NOMO-1 treated with DMSO at 0.1 percent for 48 hours (cell line): Measurements from ENCODE around the gene AAMDC.

Source experiments
- DNase-seq: peaks from one replicate; lab custom pipeline; 2025; ENCODE audit not compliant: unreplicated experiment; lab: John Stamatoyannopoulos, UW

Gene AAMDC

DNA sequence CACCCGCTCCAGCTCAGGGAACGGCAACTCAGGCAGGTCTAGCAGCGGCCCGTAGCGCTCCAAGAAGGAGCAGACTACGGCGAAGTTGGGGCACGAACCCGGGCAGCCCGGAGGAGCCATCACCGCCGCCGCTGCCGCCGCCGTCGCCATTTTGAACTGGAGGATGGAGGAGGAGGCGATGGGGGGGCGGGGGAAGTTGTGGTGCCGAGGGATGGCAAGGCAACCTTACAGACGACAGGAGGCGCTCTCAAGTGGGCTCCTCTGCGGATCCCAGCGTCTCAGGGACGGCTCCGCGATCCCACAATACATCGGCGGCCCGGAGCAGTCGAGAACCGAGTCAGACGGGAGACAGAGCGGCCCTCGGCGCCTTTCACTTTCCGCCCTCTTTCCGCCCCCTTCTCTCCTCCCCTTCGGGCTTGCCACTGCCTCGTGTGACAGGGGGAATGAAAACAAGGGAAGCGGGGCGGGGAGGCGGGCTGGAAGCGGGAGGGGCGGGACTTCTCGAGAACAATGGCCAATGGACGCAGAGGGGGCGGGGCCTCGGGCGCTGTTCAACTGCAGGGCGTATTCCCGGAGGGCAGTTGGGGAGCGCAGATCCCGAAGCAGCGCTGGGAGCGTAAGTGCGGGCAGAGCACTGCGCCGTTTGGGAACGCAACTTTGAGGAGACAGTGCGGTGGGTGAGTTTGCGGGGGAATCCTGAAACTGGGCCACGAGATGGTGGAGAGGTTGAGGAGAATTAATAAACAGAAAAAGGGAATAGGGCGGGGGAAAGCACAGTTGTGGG, at the start of gene AAMDC, which contains the start of gene RSF1:
Gene AAMDC, plus strand, starts transcription at position 580 of the 784 bp plus-strand sequence. CDS start 21,353 bp downstream, outside the sequence.
Gene RSF1, minus strand, starts transcription at position 158 of the 784 bp plus-strand sequence. Its CDS starts 8 bp downstream, at position 150.
- DNase-seq: peak; percentile 99

DNA sequence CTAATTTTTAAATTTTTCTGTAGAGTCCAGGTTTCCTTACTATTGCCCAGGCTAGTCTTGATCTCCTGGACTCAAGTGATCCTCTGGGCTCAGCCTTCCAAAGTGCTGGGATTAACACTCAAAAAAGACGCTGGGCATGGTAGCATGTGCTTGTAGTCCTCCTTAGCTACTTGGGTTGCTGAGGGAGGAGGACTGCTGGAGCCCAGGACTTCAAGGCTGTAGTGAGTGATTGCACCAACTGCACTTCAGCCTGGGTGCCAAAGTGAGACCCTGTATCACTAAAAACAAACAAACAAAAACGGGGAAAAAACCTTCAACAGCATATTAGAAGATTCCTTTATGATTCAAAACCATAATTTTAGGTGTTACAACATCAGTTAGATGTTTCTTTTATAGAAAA, 45.0 kb upstream of the AAMDC start:
- DNase-seq: no peak

DNA sequence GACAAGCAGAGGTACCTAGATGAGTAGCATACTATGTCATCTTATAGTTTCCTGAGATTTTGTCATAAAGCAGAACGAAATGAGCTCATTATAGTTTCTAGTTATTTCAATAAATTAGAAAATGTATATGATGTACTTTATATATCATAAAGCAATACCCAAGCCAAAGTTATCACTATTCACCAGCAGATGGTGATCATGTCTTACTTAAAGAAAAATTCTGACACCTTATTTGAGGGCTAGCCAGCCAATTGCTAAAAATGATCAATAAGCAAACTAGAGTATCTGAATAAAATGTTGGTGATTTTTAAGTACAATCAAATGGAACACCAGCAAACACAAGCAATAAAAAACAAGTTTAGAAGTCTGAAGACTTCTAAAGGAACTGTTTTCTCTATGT, 44.5 kb upstream of the AAMDC start:
- no peak for DNase-seq

DNA sequence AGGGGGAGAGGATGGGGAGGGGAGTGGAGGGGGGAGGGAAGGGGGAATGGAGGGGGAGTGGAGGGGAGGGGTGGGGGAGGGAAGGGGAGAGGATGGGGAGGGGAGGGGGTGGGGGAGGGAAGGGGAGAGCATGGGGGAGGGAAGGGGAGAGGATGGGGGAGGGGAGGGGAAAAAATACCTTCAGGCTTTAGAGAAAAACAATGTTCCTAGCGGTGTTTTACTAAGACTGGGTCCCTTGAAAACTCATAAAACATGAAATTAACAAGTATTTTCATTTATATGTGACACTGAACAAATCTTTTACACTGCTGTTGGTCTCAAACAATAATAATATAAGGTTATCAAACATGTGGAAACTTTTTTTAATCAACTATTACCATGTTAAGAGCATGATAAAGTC, 42.8 kb upstream of the AAMDC start:
- DNase-seq: no peak

DNA sequence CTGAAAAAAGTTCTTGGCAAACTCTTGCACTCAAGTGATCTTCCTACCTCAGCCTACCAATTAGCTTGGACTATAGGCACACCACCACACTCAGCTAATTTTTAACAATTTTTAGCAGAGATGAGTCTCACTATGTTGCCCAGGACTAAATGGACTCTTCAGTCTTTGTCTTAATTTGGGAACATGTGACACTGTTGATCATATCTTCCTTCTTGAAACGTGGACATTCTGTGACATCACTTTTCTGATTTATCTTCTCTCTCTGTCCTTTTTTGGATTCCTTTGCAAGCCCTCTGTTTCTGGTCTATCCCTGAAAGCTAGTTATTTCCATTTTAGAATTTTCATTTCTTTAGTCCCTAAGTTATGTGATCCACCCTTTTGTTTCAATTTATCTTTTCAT, 42.4 kb upstream of the AAMDC start:
- no peak for DNase-seq

DNA sequence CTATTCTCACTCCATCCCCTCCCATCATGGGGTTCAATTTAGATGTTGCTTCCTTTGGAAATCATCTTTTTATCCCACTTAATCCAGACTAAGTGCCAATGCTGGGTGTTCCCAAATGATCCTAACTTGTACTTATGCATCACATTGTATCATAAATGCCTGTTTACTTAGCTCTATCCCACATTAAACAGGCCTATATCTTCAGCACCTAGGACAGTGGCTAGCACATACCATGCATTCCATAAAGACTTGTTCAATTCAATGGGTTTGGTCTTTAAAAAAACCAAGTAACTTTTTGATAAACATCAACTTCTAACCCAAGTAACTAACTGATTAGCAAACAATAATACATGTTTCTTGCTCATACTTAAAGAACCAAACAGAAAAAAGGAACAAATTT, 41.0 kb upstream of the AAMDC start:
- no peak for DNase-seq

DNA sequence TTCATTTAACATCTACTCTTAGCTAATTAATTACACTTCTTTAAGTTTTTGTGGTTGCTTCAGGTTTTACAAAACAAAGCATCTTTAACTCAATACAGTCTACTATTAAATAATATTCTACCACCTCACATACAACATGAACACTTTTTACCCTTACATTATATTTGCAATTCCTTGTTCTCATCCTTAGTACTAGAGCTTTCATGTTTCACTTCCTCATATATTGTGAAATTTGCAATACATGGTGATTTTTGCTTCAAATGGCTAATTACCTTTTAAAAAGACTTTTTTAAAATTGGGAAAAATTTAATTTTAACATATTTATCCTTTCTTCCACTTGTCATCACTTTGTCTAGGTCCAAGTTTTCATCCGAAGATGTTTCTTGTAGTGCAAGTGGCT, 37.9 kb upstream of the AAMDC start:
- DNase-seq: peak; percentile 69

DNA sequence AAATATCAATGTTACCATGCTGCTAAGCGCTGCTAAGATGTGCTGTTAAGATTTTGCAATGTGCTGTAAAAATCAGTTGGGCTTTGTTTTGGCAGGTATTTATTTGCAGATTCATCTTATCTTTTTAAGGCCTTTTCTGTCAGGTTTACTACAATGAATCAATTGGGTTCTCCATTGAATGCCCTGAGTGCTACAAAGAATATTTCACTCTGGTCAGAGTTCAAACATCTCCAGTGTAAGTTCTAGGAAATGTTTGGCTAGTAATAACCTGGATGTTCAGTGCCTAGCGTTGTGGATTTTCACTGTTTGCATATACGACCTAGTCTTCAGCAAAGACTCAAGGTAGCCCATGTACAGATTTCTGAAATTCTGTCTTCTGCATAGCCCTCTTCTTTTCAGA, 36.4 kb upstream of the AAMDC start:
- DNase-seq: no peak

DNA sequence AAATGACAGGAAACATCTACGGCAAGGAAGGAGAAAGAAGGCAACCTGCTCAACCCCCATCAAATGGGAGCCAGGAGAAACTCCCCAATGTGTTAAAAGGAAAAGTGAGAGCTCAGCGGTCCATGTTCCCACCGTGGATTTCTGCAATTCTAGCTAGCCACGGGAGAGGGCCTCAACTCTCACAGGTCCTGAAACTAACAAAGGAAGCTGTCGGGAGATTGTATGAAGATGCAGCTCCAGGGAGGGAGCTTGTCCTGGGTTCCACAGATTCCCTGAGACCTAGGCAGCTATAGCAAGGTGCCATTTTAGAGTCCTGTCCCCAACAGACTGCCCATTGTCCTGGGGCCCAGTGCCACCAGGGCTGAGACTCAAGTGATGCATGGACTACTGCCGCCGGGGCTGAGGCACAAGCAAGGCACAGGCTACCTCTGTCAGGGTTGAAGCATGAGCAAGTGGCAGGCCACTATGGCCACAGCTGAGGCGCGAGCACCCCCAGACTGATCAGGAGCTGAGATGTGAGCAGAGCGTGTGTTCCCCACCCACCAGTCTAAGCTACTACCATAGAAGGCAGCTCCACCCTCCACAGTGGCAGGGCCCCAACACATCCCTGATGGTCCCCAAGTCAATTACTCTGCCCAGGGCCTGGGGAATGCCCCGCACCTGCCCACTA, 31.7 kb upstream of the AAMDC start:
- DNase-seq: no peak

DNA sequence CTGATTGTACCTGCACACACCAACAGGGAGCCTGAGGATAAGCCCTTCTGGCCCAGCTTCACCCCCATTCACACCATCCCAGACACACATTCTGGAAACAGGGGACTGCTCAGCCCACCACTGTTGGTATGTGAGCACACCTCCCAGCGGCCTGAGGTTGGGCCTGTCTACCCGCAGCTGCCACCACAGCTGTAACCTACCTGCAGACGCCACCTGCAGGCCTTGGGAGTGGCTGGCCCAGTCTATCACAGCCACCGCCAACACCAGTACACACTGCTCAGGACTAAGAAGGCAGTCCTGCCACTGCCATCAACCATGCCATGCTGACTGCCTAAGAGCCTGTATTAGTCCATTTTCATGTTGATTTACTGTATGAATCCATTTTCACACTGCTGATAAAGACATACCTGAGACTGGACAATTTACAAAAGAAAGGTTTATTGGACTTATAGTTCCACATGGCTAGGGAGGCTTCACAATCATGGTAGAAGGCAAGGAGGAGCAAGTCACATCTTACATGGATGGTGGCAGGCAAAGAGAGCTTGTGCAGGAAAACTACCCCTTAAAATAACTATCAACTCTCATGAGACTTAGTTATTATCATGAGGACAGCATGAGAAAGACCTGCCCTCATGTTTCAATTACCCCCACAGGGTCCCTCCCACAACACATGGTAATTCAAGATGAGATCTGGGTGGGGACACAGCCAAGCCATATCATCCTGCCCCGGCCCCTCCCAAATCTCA, 31.0 kb upstream of the AAMDC start:
- no peak for DNase-seq

DNA sequence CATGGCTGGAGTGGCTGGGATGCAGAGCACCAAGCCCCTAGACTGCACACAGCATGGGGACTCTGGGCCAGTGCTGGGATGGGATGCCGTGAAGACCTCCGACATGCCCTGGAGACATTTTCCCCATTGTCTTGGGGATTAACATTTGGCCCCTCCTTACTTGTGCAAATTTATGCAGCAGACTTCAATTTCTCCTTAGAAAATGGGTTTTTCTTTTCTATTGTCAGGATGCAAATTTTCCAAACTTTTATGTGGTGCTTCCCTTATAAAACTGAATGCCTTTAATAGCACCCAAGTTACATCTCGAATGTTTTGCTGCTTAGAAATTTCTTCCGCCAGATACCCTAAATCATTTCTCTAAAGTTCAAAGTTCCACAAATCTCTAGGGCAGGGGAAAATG, 29.6 kb upstream of the AAMDC start:
- DNase-seq: no peak

DNA sequence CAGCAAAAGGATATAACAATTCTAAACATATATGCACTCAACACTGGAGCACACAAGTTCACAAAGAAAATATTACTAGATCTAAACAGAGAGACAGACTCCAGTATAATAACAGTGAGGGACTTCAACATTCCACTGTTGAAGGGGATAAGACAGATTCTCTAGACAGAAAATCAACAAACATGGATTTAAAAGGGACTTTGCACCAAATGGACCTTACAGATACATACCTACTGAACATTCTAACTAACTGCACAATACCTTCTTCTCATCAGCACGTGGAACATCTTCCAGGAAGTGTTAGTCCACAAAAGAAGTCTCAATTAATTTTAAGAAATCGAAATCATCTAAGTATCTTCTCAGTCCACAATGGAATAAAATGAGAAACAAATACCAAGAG, 27.0 kb upstream of the AAMDC start:
- DNase-seq: no peak

DNA sequence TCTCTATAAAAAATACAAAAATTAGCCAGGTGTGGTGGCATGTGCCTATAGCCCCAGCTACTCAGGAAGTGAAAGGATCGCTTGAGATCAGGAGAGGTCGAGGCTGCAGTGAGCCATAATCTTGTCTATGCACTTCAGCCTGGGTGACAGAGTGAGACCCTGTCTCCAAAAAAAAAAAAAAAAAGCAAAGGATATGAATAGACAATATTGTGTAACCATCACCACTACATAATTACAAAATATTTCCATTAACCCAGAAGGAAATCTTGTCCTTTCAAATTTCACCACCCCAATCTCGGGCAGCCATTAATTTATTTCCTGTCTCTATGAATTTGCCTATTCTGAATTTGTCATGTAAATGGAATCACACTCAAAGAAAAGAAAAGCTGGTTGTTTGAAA, 21.6 kb upstream of the AAMDC start:
- peak; percentile 19 for DNase-seq

DNA sequence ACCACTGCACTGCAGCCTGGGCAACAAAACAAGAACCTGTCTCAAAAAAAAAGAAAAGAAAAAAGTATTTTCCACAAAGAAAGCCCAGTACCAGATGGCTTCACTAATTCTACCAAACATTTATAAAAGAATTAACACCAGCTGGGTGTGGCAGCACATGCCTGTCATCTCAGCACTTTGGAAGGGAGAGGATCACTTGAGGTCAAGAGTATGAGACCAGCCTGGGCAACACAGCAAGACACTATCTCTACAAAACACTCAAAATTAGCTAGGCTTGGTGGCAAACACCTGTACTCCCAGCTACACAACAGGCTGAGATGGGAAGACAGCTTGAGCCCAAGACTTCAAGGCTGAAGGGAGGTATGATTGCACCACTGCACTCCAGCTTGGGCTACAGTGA, 20.5 kb upstream of the AAMDC start:
- no peak for DNase-seq

DNA sequence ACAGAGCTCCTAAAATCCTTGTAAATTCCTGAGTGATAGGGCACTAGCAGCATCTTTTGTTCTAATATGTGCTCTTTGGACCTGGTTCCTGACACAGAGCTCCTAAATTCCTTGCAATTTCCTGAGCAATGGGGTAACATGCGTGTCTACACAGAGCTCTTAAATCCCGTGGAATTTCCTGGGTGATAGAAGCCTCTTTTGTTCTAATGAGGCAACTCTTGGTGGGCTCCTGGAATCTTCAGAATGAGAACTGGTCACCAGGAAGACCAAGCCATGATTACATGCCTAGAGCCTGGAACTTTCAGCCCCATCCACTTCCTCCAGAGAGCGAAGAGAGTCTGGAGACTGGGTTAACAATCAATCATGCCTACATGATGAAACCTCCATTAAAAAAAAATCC, 19.5 kb upstream of the AAMDC start:
- no peak for DNase-seq

DNA sequence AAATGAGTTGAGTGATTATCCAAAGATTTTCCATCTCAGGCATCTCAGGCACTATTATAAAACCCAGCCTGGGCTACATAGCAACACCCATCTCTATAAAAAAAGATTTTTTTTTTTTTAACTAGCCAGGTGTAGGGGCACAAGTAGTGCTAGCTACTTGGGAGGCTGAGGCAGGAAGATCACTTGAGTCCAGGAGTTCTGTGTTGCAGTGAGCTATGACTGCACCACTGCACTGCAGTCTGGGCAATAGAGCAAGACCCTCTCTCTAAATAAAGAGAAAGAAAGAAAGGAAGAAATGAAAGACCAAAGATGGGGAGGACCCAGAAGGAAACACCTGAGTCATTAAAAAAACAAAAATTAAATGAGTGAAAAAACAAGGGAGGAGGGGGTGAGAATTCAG, 14.5 kb upstream of the AAMDC start:
- no peak for DNase-seq

DNA sequence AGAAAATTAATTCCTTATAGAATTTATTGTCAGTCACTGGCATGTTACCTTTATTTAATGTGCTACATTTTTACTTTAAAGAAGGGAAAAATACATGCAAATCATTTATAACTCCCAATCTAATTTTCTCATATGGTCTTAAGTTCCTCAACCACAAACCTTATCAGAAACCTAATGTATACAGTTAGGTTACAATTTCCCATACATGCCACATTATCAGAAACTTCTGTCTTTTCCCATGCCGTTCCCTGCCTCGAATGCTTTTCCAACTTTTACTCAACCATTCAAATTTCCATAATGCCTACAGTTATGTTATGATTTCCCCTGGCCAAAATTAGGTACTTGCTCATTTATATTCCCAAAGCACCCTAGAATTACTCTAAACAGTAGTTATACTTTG, 14.0 kb upstream of the AAMDC start:
- no peak for DNase-seq

DNA sequence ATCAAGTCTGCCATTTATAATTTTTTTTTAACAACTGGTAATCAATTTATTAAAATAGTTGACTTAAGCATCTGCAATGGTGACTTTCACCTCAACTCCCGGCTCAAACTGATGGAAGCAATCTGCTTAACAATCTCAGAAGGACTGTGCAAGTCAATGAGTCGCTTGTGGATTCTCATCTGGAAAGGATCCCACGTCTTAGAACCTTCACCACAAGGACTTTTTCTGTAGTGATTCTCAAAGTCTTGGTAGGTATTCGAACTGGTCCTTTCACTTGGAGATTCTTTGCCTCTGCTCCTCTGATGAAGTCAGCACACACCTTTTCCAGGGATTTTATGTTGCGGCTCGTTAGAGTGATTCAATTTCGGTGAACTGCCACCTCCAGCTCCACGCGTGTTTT, 7.7 kb upstream of the AAMDC start:
- no peak for DNase-seq

DNA sequence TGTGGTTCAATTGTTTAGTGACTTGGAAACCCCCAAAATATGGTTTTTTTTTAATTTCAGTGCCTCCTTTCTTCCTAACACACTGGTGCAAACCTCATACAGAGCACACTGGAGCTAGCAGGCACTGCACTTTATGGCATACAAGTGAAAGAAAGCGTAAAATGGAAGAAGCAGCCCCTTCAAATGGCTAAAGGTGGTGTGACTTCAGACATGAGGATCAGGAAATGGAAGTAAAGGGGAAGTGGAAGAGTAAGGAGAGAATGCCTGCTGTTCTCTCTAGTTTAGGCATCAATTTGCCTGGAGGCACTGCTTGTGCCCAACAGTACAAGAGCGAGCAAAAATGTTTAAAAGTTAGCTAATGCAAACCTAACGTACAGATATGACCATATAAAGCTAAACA, 6.1 kb upstream of the AAMDC start:
- DNase-seq: no peak

DNA sequence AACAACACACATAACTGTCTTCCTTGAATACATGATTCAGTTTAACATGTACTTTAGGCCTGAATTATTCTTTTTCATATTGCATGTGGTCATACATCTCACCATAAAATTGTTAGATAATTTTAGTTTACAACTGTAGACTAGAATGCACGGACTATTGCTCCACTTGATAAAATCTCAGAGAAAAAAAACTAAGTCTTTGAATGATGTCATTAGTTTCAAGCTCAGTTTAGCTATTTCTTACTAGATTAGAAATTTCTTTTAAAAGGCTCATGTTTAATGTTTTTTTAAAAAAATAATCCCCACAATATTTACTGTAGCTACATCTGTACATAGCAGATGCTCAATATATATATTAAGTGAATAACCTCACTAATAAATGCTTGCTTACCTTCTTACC, 5.5 kb upstream of the AAMDC start:
- no peak for DNase-seq

DNA sequence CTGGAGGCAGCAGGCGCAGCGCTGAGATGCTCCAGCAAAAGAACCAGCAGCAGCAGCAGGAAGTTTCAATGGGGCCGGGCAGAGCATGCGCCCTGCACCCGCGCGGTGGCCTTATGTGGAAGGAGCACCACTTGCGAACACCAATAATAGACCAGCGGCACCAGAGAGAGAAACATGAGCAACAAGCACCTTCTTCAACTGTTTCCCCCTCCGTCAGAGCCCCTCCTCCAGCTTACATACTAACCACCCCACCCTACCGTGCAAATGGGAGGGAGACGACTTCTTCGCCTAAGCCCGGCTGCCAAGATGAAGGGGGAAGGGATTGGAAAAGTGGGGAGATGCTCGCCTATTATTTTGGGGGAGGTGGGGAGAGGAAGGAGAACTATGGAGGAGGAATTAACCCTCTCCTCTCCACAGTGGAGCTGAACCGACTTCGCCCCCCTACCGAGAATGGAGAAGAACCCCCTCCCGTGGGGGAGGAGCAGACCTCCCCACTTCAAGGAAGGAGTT, 1.5 kb upstream of the AAMDC start:
- DNase-seq: peak; percentile 83
